Measurements from ENCODE around the gene EPHA1. TPM values are rescaled to one million over a fixed set of nuclear protein-coding genes. Genes with fewer than 3 reads are reported as not detected.

EPHA1 gene
- total and polyA plus RNA-seq, 2 of the 4 experiments (the other 2 are of a cell fraction) = 0.10 TPM; not detected in 1

- Histone ChIP-seq H3K36me3 (ENCODE audit: control insufficient read depth, insufficient read depth, low read length) (no peaks in the 10 kb centered on the region), H2BK5ac (ENCODE audit: low read depth, low read length, poor library complexity, severe bottlenecking) (no peak overlapping the region), H2BK15ac (ENCODE audit: low read depth, low read length) (no peak overlapping the region), H3K4me2 (ENCODE audit: low read depth, low read length) (no peak overlapping the region), H4K91ac (ENCODE audit: insufficient read depth, low read depth, low read length) (peak overlapping the region; percentile 25; the same call in 1 of the 2 replicates), H3K27me3 (ENCODE audit: control insufficient read depth, insufficient read depth, low read length) (no peaks in the 10 kb centered on the region), H3K56ac (ENCODE audit: extremely low read depth, insufficient read depth, low read length) (no peak overlapping the region), H2AFZ (replicated peaks; ENCODE audit: low read length, poor library complexity) (no peak overlapping the region), H3K9me1 (ENCODE audit: insufficient read depth, low read length) (peaks cover 10% of the 10 kb centered on the region), H3K27ac (ENCODE audit: insufficient read depth, low read length) (no peak overlapping the region), H3K4me1 (ENCODE audit: control insufficient read depth, insufficient read depth, low read length) (peaks cover 16% of the 10 kb centered on the region), H3K18ac (ENCODE audit: low read depth, low read length) (no peak overlapping the region), H3K4me3 (ENCODE audit: insufficient read depth, low read depth, low read length) (no peak overlapping the region), H2BK120ac (ENCODE audit: low read depth, low read length) (no peak overlapping the region), H3K14ac (replicated peaks; ENCODE audit: low read depth, low read length) (no peak overlapping the region), H3K23ac (ENCODE audit: low read depth, low read length) (no peak overlapping the region; the same call in 1 of the 2 replicates), H4K5ac (ENCODE audit: low read depth, low read length) (no peak overlapping the region), H2AK9ac (replicated peaks; ENCODE audit: low read depth, low read length, poor library complexity) (no peak overlapping the region), H3K9me3 (ENCODE audit: control insufficient read depth, insufficient read depth, low read length) (no peaks in the 10 kb centered on the region), H2AK5ac (ENCODE audit: low read depth, low read length) (no peak overlapping the region), H3K4ac (ENCODE audit: low read depth, low read length) (no peak overlapping the region), H3K79me1 (ENCODE audit: low read depth in 1 of 2, low read length in 2 of 2) (no peaks in the 10 kb centered on the region), H3K9ac (ENCODE audit: low read depth, low read length) (no peak overlapping the region), H4K20me1 (ENCODE audit: insufficient read depth, low read length) (no peaks in the 10 kb centered on the region; the same call in 1 of the 2 replicates), H4K8ac (ENCODE audit: low read depth in 2 of 2, low read length in 2 of 2) (no peak overlapping the region), H2BK20ac (ENCODE audit: low read depth, low read length) (no peak overlapping the region)
- no peak for ATAC-seq (ENCODE audit: low read depth)
- in situ Hi-C loops (cut with MboI; ENCODE audit: low sequenced_read_pairs) = no loop called here
- BruUV-seq (replicated peaks) = no TSS peak
- intact Hi-C loops (cut with micrococcal nuclease) = no loop called here
- POLR2A ChIA-PET (ENCODE audit: unreplicated experiment) = interaction anchor here (0.6 kb wide), 1 partner anchor 8 kb away, joined by 3 read pairs; no protein-coding TSS in a partner anchor
- TF ChIP-seq MAZ (IDR thresholded peaks at IDR 0.05; ENCODE audit: borderline replicate concordance, low read depth, low read length) (no peak), NFE2L2 (IDR thresholded peaks at IDR 0.05; ENCODE audit: low read depth, low read length) (no peak), MXI1 (IDR thresholded peaks at IDR 0.05; ENCODE audit: borderline replicate concordance, low read depth, low read length) (no peak), POLR2A (IDR thresholded peaks at IDR 0.05; ENCODE audit: low read depth, low read length) (no peak), USF2 (IDR thresholded peaks at IDR 0.05; ENCODE audit: low read depth, low read length) (no peak), RCOR1 (IDR thresholded peaks at IDR 0.05; ENCODE audit: insufficient replicate concordance, low read length) (no peak), RAD21 (IDR thresholded peaks at IDR 0.05; ENCODE audit: low read length) (no peak), ELK1 (IDR thresholded peaks at IDR 0.05; ENCODE audit: borderline replicate concordance, low read depth, low read length) (no peak), CEBPB (IDR thresholded peaks at IDR 0.05; ENCODE audit: low read depth, low read length) (no peak)
- dilution Hi-C loops (cut with HindIII; ENCODE audit: low sequenced_read_pairs, unreplicated experiment) = no loop called here
- CTCF ChIA-PET = no interaction called here
- 88% methylated on average over 1 of the region's 1 CpG; no CpG with 5 or more reads in 1 of the 2 experiments for WGBS, 2 experiments (ENCODE audit: extremely low coverage in 2 of 2, insufficient read length in 1 of 2)
- DNase-seq = no peak
These were observed 45.5 kb upstream of the EPHA1 start for GRCh38 chr7:143454091-143454680.

Data from IMR-90 (cell line).